ENCODE measurements around the gene CRACR2B. TPM values are rescaled to one million over a fixed set of nuclear protein-coding genes. Genes with fewer than 3 reads are reported as not detected.

The CRACR2B gene
- total RNA-seq, 1 donor, result 0.72 TPM

DNA sequence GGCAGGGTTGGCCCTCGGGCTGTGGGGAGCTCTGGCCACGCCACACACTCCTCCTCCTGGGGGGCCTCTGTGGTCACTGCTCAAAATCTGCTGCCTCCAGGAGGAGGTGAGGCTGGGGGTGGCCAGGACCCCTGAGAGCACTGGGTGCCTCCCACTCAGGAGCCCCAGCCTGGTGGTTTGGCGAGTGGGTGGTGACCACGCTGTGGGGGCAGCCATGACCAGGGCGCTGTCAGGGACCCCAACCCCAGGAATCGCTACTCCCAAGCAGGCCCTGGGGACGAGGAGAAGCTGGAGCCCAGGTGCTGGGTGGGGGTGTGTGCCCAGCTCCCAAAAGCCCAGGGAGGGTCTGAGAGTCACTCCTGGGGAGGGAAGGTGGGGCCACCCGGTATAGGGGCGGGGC is 45.1 kb downstream of the CRACR2B start:
- peaks cover 11% of the 10 kb centered on the region for H4K20me1 ChIP-seq (ENCODE audit: insufficient read depth, low read length)
- H3K36me3 ChIP-seq (ENCODE audit: insufficient read depth, low read length), result peaks cover 5% of the 10 kb centered on the region
- H3K4me2 ChIP-seq (ENCODE audit: insufficient read depth, low read length), result no peak overlapping the region
- no peak overlapping the region for H3K4me3 ChIP-seq (ENCODE audit: insufficient read depth, low read length)
- H2AFZ ChIP-seq (ENCODE audit: low read length), result no peak overlapping the region
- H3K9me3 ChIP-seq (ENCODE audit: low read depth, low read length), result no peaks in the 10 kb centered on the region
- H3K27ac ChIP-seq (ENCODE audit: low read depth, low read length), result no peak overlapping the region
- no peak for DNase-seq (ENCODE audit: insufficient read length, low spot score, missing footprints)
- no peaks in the 10 kb centered on the region for H3K27me3 ChIP-seq (ENCODE audit: insufficient read depth, low read length)
- no peaks in the 10 kb centered on the region for H3K79me2 ChIP-seq (ENCODE audit: insufficient read depth, low read length)
- TF ChIP-seq, protein P1, sequence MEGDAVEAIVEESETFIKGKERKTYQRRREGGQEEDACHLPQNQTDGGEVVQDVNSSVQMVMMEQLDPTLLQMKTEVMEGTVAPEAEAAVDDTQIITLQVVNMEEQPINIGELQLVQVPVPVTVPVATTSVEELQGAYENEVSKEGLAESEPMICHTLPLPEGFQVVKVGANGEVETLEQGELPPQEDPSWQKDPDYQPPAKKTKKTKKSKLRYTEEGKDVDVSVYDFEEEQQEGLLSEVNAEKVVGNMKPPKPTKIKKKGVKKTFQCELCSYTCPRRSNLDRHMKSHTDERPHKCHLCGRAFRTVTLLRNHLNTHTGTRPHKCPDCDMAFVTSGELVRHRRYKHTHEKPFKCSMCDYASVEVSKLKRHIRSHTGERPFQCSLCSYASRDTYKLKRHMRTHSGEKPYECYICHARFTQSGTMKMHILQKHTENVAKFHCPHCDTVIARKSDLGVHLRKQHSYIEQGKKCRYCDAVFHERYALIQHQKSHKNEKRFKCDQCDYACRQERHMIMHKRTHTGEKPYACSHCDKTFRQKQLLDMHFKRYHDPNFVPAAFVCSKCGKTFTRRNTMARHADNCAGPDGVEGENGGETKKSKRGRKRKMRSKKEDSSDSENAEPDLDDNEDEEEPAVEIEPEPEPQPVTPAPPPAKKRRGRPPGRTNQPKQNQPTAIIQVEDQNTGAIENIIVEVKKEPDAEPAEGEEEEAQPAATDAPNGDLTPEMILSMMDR (IDR thresholded peaks at IDR 0.05; ENCODE audit: extremely low read depth, low read depth, low read length), result no peak
- peaks cover 2% of the 10 kb centered on the region for H3K4me1 ChIP-seq (ENCODE audit: insufficient read depth, low read length)

DNA sequence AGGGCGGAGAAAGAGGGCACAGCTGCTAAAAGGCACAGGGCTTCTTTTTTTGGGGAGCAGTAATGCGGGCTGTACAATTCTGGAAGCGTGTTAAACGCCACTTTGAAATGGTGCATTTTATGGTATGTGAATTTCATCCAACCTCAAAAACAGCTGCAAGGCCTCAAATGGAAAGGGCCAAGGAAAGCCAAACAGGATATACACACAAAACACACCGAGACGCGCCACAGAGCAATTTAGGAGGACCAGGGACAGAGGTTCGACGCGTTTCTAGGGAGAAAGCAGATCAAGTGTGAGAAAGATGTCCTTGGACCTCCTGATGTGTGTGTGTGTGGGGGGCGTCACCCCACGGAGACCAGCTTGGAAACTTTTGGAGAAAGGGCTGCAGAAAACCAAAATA is 46.0 kb downstream of the CRACR2B start:
- Histone ChIP-seq H3K4me2 (ENCODE audit: insufficient read depth, low read length) (no peak overlapping the region), H3K27me3 (ENCODE audit: insufficient read depth, low read length) (no peaks in the 10 kb centered on the region), H3K79me2 (ENCODE audit: insufficient read depth, low read length) (no peaks in the 10 kb centered on the region), H3K9me3 (ENCODE audit: low read depth, low read length) (no peaks in the 10 kb centered on the region), H3K27ac (ENCODE audit: low read depth, low read length) (no peak overlapping the region), H3K4me1 (ENCODE audit: insufficient read depth, low read length) (peaks cover 2% of the 10 kb centered on the region), H3K4me3 (ENCODE audit: insufficient read depth, low read length) (no peak overlapping the region), H4K20me1 (ENCODE audit: insufficient read depth, low read length) (peaks cover 11% of the 10 kb centered on the region), H2AFZ (ENCODE audit: low read length) (no peak overlapping the region), H3K36me3 (ENCODE audit: insufficient read depth, low read length) (no peaks in the 10 kb centered on the region)
- TF ChIP-seq, protein P1 (IDR thresholded peaks at IDR 0.05; ENCODE audit: extremely low read depth, low read depth, low read length), result no peak
- no peak for DNase-seq (ENCODE audit: insufficient read length, low spot score, missing footprints)

DNA sequence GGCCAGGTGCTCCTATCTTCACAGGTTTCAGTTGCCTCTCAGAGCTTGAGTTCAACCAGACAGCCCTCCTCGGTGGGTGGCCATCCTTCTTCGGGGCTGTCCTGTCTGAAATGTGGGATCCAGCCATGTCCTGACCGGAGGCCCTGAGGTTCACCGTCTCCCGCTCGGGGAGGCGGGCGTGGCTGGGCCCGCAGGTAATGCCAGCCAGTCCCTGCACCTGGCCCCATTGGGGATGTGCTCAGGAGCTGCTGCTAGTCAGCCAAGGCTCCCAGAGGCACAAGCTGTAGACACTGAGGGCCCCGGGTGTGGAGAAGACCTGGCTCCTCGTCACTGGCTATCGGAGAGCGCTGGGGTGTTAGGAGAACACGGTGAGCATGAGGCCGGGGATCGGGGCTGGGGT is 47.5 kb downstream of the CRACR2B start:
- Histone ChIP-seq H3K79me2 (ENCODE audit: insufficient read depth, low read length) (no peaks in the 10 kb centered on the region), H3K4me1 (ENCODE audit: insufficient read depth, low read length) (peaks cover 2% of the 10 kb centered on the region), H3K27ac (ENCODE audit: low read depth, low read length) (no peak overlapping the region), H3K4me2 (ENCODE audit: insufficient read depth, low read length) (no peak overlapping the region), H4K20me1 (ENCODE audit: insufficient read depth, low read length) (peaks cover 11% of the 10 kb centered on the region), H3K36me3 (ENCODE audit: insufficient read depth, low read length) (no peaks in the 10 kb centered on the region), H3K9me3 (ENCODE audit: low read depth, low read length) (no peaks in the 10 kb centered on the region), H2AFZ (ENCODE audit: low read length) (no peak overlapping the region), H3K4me3 (ENCODE audit: insufficient read depth, low read length) (no peak overlapping the region), H3K27me3 (ENCODE audit: insufficient read depth, low read length) (no peaks in the 10 kb centered on the region)
- DNase-seq (ENCODE audit: insufficient read length, low spot score, missing footprints), result no peak
- TF ChIP-seq, protein P1 (IDR thresholded peaks at IDR 0.05; ENCODE audit: extremely low read depth, low read depth, low read length), result no peak

DNA sequence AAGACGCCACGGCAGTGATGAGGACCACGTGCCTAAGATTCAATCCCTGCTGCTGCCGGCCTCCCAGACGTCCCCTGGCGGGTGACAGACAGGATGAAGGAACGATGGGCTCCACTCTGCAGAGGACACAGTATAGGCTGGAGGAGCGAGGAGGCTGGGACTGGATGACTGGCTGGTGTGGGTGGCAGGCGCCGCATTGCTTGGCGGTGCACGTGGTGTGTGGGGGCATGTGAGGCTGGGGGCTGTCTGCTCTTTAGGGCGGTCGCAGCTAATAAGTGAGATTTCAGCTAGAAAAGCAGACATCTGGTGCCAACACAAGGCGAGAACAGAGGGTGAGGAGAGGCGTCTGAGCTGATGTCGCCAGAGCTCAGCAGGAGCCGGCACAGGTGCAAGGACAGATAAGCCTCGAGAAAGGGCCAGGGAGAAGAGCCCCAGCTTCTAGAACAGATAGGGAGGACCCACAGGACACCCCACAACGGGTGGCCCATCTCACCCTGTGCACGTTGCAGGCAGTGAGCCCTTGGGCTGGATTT is 48.1 kb downstream of the CRACR2B start:
- peaks cover 11% of the 10 kb centered on the region for H4K20me1 ChIP-seq (ENCODE audit: insufficient read depth, low read length)
- H3K27ac ChIP-seq (ENCODE audit: low read depth, low read length), result no peak overlapping the region
- H3K4me3 ChIP-seq (ENCODE audit: insufficient read depth, low read length), result no peak overlapping the region
- no peak for DNase-seq (ENCODE audit: insufficient read length, low spot score, missing footprints)
- H3K79me2 ChIP-seq (ENCODE audit: insufficient read depth, low read length), result no peaks in the 10 kb centered on the region
- peaks cover 4% of the 10 kb centered on the region for H3K36me3 ChIP-seq (ENCODE audit: insufficient read depth, low read length)
- TF ChIP-seq, protein P1 (IDR thresholded peaks at IDR 0.05; ENCODE audit: extremely low read depth, low read depth, low read length), result no peak
- H2AFZ ChIP-seq (ENCODE audit: low read length), result no peak overlapping the region
- no peaks in the 10 kb centered on the region for H3K27me3 ChIP-seq (ENCODE audit: insufficient read depth, low read length)
- no peaks in the 10 kb centered on the region for H3K9me3 ChIP-seq (ENCODE audit: low read depth, low read length)
- H3K4me2 ChIP-seq (ENCODE audit: insufficient read depth, low read length), result no peak overlapping the region
- H3K4me1 ChIP-seq (ENCODE audit: insufficient read depth, low read length), result peaks cover 2% of the 10 kb centered on the region
